OCI-LY7 (cell line): ENCODE measurements around the gene PLEK. TPM values are rescaled to one million over a fixed set of nuclear protein-coding genes. Genes with fewer than 3 reads are reported as not detected.
A peak's percentile ranks its signal among the peaks of the same experiment; 100 is the strongest.

Source experiments
- BruUV-seq: library from RNA; stranded (reverse); fragments of 400-500 nt; replicated peaks from 2 replicates; lab custom pipeline; 2021; lab: Mats Ljungman, UMichigan
- CTCF ChIA-PET: fragments of 300-600 bp; sonication (Branson Sonifier 250); formaldehyde crosslinking; loops from one replicate; lab custom pipeline; 2022; ENCODE audit warnings: antibody characterized with exemption; ENCODE audit not compliant: unreplicated experiment; lab: Charles Lee
- POLR2A ChIA-PET: fragments of 300-600 bp; sonication (Branson Sonifier 250); formaldehyde crosslinking; loops from one replicate; lab custom pipeline; 2022; ENCODE audit warnings: antibody characterized with exemption; lab: Charles Lee
- DNase-seq: peaks from one replicate; pipeline ENCODE4 v3.0.0-alpha.2; 2015; ENCODE audit warnings: low spot score
- H2AFZ ChIP-seq: fragments of 200-600 bp; sonication (generic), shearing (Covaris generic); 2 replicates; pipeline ENCODE4 v1.6.1; 2014; ENCODE audit warnings: mild to moderate bottlenecking, antibody characterized with exemption, low read length, moderate library complexity
- H3K27ac ChIP-seq: fragments of 200-600 bp; sonication (generic); 2 replicates; pipeline ENCODE4 v1.5.1; 2014; ENCODE audit warnings: mixed run types, low read depth, mild to moderate bottlenecking, moderate library complexity, low read length, inconsistent platforms; ENCODE audit not compliant: poor library complexity, severe bottlenecking
- H3K36me3 ChIP-seq: fragments of 200-600 bp; sonication (generic); 2 replicates; pipeline ENCODE4 v1.6.1; 2014; ENCODE audit warnings: mild to moderate bottlenecking, antibody characterized with exemption, low read length, moderate library complexity, mixed read lengths; ENCODE audit not compliant: insufficient read depth
- H3K4me1 ChIP-seq: fragments of 200-600 bp; sonication (generic); 2 replicates; pipeline ENCODE4 v1.5.1; 2014; ENCODE audit warnings: mild to moderate bottlenecking, low read length; ENCODE audit not compliant: insufficient read depth, poor library complexity, severe bottlenecking
- H3K4me2 ChIP-seq: fragments of 200-600 bp; sonication (generic); 2 replicates; pipeline ENCODE4 v1.6.1; 2014; ENCODE audit warnings: mild to moderate bottlenecking, low read length
- H3K4me3 ChIP-seq: fragments of 200-600 bp; sonication (generic); 2 replicates; pipeline ENCODE4 v1.5.1; 2014; ENCODE audit warnings: mild to moderate bottlenecking, low read depth, low read length; ENCODE audit not compliant: poor library complexity, severe bottlenecking
- H3K79me2 ChIP-seq: fragments of 200-600 bp; sonication (generic); 2 replicates; pipeline ENCODE4 v1.6.1; 2016; ENCODE audit warnings: low read depth, mild to moderate bottlenecking, low read length, moderate library complexity, mixed read lengths; ENCODE audit not compliant: insufficient read depth
- H3K9me2 ChIP-seq: fragments of 200-600 bp; sonication (generic); 2 replicates; pipeline ENCODE4 v1.6.1; 2016; ENCODE audit warnings: mild to moderate bottlenecking, low read length, mixed read lengths; ENCODE audit not compliant: insufficient read depth
- H3K9me3 ChIP-seq: fragments of 200-600 bp; sonication (generic); 2 replicates; pipeline ENCODE4 v1.6.1; 2014; ENCODE audit warnings: mild to moderate bottlenecking, mixed run types, low read length, mixed read lengths
- H4K20me1 ChIP-seq: fragments of 200-600 bp; sonication (generic); 2 replicates; pipeline ENCODE4 v1.6.1; 2014; ENCODE audit warnings: mild to moderate bottlenecking, antibody characterized with exemption, low read length, moderate library complexity, mixed read lengths; ENCODE audit not compliant: insufficient read depth
- EZH2phosphoT487 ChIP-seq: fragments of 200-600 bp; sonication (generic); IDR thresholded peaks from 2 replicates; pipeline ENCODE4 v1.6.1; 2018; ENCODE audit warnings: low read depth, borderline replicate concordance, mild to moderate bottlenecking, mixed run types, antibody characterized with exemption, low read length, moderate library complexity, mixed read lengths
- intact Hi-C: fragments of 100-400 bp; cut with micrococcal nuclease; formaldehyde crosslinking; loops from one replicate; pipeline ENCODE4 v1.10.0; 2022; ENCODE audit not compliant: unreplicated experiment
- total RNA-seq, 2 experiments: library from RNA; depleted of rRNA in 1 of 2; stranded (reverse); fragments of >200 nt in 1 of 2; shearing (Covaris generic) in 1 of 2; gene quantifications; 2 replicates each; pipeline ENCODE4 v1.2.3, GENCODE V29; 2014 to 2022
- TF ChIP-seq, protein P1 (sequence below): fragments of 200-600 bp; sonication (generic); conservative IDR thresholded peaks from 2 replicates; pipeline ENCODE4 v1.5.1; 2014; ENCODE audit warnings: mild to moderate bottlenecking, antibody characterized with exemption, low read length, moderate library complexity, mixed read lengths

PLEK gene
- total RNA-seq, 2 experiments from 2014 or later, result 20.8 to 80.6 TPM

- TF ChIP-seq EZH2phosphoT487, result no peak
- TF ChIP-seq, protein P1, sequence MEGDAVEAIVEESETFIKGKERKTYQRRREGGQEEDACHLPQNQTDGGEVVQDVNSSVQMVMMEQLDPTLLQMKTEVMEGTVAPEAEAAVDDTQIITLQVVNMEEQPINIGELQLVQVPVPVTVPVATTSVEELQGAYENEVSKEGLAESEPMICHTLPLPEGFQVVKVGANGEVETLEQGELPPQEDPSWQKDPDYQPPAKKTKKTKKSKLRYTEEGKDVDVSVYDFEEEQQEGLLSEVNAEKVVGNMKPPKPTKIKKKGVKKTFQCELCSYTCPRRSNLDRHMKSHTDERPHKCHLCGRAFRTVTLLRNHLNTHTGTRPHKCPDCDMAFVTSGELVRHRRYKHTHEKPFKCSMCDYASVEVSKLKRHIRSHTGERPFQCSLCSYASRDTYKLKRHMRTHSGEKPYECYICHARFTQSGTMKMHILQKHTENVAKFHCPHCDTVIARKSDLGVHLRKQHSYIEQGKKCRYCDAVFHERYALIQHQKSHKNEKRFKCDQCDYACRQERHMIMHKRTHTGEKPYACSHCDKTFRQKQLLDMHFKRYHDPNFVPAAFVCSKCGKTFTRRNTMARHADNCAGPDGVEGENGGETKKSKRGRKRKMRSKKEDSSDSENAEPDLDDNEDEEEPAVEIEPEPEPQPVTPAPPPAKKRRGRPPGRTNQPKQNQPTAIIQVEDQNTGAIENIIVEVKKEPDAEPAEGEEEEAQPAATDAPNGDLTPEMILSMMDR, result no peak
- Histone ChIP-seq H2AFZ (peak overlapping the region; percentile 86), H3K79me2 (no peaks in the 10 kb centered on the region), H3K4me1 (peaks cover 90% of the 10 kb centered on the region), H4K20me1 (no peaks in the 10 kb centered on the region), H3K9me3 (no peaks in the 10 kb centered on the region), H3K9me2 (no peaks in the 10 kb centered on the region), H3K4me3 (peak overlapping the region; percentile 39), H3K27ac (peak overlapping the region; percentile 88), H3K36me3 (no peaks in the 10 kb centered on the region), H3K4me2 (peak overlapping the region; percentile 61)
- intact Hi-C loops, result loop anchor here (5.0 kb wide), 1 partner anchor 172 kb away; the partner anchor contains the start of gene PPP3R1
- CTCF ChIA-PET, result interaction anchor here (1.1 kb wide), 1 partner anchor 57 kb away, joined by 3 read pairs; no protein-coding TSS in a partner anchor
- peak; percentile 81 for DNase-seq
- POLR2A ChIA-PET, result interaction anchor here (1.2 to 7.6 kb wide), 3 partner anchors 9 to 16 kb away, joined by 3 to 103 read pairs (median 13); no protein-coding TSS in a partner anchor
- no TSS peak for BruUV-seq
These were observed 59.0 kb downstream of the PLEK start for GRCh38 chr2:68423966-68424650.

- H3K4me1 ChIP-seq, result peaks cover 76% of the 10 kb centered on the region
- no peaks in the 10 kb centered on the region for H3K9me3 ChIP-seq
- peak overlapping the region; percentile 61; the same call in 1 of the 2 replicates for H3K4me2 ChIP-seq
- no peak for DNase-seq
- H3K36me3 ChIP-seq, result no peaks in the 10 kb centered on the region
- ChIA-PET POLR2A (interaction anchor here (0.9 to 7.6 kb wide), 3 partner anchors 11 to 15 kb away, joined by 5 to 103 read pairs (median 13); no protein-coding TSS in a partner anchor), CTCF (interaction anchor here (0.5 kb wide), 1 partner anchor 1833 kb away, joined by 3 read pairs; no protein-coding TSS in a partner anchor)
- peak overlapping the region; percentile 88 for H3K27ac ChIP-seq
- TF ChIP-seq, protein P1, result no peak
- no peak for TF ChIP-seq EZH2phosphoT487
- H3K79me2 ChIP-seq, result no peaks in the 10 kb centered on the region
- H3K4me3 ChIP-seq, result no peak overlapping the region
- no peaks in the 10 kb centered on the region for H3K9me2 ChIP-seq
- H4K20me1 ChIP-seq, result no peaks in the 10 kb centered on the region
- intact Hi-C loops, result no loop called here
- peak overlapping the region; percentile 86; the same call in 1 of the 2 replicates for H2AFZ ChIP-seq
- BruUV-seq, result no TSS peak
These were observed 60.4 kb downstream of the PLEK start for GRCh38 chr2:68425503-68425902.
